HG03469 (cell line): ENCODE data around the gene ZBTB21.

Experiments used
- ATAC-seq: cut with Tn5 transposase; IDR thresholded peaks from one replicate; pipeline ENCODE4 v1.9.1; 2021; ENCODE audit warnings: mild to moderate bottlenecking, moderate library complexity, moderate number of reproducible peaks; ENCODE audit not compliant: unreplicated experiment

Gene ZBTB21

GRCh38 chr21:42021371-42022090 is 11.4 kb upstream of the ZBTB21 start:
- ATAC-seq: no peak

- no peak for ATAC-seq
Measured at GRCh38 chr21:42019706-42020105, 9.5 kb upstream of the ZBTB21 start.

DNA sequence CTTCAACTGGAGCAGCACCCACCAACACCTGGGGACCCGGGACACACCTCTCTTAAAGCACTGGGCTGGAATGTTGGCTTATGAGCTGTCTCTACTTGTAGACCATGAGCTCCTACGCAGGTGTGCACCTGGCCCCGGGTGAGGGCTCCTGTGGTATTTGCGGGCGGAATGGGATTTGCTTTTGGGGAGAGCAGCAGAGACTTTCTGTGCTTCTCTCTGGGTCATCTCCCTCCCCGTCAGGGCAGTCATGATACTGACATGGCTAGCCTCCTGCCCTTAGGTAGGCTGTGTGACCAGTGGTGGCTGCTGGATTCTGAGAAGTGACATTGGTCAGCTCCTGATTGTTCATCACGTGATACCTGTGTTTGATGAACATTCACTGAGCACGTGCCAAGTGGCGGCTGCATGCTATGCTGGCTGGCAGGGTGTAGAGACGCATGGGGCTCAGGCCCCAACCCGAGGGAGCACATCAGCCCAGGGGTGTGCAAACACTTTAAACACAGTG is 9.0 kb upstream of the ZBTB21 start:
- no peak for ATAC-seq

- no peak for ATAC-seq
Measured at GRCh38 chr21:42017022-42017421, 6.9 kb upstream of the ZBTB21 start.

DNA sequence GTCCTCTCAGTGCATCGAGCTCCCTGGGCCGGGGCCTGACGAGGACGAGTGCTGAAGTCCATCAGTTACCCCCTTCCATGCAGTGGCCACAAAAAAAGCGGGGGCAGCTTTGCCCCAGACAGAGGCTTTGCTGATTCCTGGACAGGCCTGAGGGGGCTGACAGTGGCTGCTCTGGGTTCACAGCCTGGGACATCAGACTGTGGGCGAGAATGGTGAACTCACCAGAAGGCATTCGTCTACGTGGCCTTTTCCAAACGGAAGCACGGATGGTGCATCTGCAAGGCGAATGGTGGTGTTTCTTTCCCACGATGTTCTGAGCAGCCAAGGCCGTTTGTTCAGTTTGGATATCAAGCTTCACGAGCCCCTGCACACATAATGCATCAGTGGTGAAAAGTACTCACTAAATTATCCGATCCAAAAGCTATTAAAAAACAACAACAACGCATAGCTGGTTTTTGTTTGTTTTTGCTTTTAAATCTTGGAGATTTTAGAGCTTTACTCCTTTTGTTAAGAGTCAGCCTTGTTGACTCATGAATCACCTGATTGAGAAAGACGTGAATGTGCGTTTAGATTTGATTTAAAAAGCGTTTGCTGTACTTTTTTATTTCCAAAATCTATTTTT is 6.3 kb upstream of the ZBTB21 start:
- ATAC-seq: no peak

DNA sequence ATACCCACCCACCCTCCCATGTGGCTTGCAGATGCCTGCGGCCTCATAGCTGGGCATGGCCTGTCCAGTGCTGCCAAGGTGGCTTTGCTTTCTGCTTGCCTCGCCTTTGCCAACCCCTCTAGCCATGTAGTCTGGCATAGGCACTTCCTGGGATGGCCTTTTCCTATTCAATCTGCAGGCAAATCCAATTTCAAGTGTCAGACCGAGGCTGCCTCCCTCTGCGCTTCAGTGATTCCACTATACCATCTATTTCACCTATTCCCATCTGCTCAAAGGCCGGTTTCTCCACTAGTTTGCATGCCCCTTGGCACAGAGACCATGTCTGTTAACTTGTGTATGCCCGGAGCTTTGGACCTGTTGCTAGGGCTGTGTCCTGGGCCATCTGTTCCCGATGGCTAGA is 3.8 kb upstream of the ZBTB21 start:
- no peak for ATAC-seq

DNA sequence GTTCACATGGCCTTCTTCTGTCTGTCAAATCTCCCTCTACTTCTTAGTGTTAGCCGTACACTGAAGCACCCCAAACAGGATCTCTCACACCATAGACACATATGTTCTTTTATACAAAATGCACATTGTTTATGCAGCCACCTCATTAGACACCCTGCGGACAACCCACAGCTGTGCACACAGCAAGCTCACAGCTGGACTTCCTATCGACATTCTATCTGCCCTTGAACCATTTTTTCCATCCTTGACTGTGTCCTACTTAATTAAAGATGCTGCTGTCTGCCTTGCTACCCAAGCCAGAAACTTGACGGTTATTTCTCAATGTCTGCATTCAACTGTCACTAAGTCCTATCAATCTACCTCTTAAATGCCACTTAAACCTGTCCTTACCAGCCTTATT is 3.2 kb upstream of the ZBTB21 start:
- ATAC-seq: no peak

- no peak for ATAC-seq
Measured at GRCh38 chr21:42012763-42013329, 2.7 kb upstream of the ZBTB21 start.

- ATAC-seq: no peak
Measured at GRCh38 chr21:42012344-42012743, 2.2 kb upstream of the ZBTB21 start.

DNA sequence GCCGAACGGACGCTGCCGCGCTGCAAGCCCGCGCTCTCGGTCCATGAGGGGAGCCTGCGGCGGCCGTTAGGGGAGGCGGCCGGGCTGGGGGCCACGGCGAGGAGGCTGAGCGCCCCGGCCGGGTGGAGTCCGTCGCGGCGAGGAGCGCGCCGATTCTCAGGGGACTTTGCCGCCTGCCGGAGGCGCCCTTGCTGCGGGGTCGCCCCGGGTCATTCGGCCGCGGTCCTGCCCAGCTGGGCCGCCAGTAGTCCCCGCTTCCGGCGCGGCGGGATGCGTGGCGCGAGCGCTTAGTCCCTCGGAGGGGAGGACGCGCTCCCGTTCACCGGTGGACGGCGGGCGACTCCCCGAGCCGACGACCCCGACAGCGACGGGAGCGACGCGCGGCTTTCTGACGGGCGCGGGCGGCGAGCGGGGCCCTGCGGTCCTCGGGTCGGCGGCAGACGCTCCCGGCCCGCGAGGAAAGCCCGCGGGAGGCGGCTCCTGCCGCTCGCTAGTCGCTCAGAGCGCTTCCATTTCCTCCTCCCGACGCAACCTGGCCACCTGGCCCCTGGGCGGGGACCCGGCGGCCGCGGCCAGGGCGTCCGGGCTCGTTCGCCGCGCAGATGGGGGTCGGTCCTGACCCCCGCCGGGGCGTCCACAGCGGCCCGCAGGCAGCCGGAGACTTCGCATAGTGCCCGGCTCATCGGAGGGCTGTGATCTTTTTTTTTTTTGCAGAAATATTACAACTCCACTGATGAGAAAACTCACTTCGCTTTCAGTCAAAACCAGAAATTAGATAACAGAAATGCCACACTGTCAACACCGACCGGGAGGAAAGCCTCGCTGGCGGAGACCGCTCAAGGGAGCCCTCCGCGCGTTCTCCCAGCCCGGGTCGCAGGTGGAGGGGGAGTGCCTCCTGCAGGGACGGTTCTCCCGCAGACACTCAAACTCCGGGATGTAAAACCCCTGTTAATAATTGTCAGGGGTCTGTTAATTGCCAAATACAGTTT is 641 bp upstream of the ZBTB21 start:
- peak; percentile 18 for ATAC-seq

GRCh38 chr21:42009018-42009830 is 936 bp downstream of the ZBTB21 start:
- no peak for ATAC-seq

DNA sequence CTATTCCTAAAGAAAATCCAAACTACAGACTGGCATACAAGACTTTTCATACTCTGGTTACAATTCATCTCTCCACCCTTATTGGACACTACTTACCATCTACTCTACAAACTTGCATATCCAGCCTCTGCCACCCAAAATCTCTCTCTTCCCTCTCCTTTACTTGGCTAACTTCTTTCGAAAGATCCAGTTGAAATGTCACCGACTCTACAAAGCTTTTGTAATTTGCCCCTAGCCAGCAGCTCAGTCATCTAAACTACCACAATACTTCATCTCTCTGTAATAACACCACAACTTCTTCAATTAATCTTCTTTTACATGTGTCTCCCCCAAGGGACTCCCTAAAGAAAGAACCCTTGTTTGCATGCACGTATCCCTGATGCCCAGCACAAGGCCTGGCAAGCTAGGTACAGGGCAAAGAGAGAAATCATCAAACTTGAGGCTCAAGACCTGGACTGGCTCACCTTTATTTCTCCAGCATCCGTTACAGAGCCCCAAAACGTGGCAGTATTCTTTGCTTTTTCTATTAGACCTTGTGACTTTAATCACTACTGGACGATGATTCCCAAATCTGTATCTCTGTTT is 2.7 kb downstream of the ZBTB21 start:
- no peak for ATAC-seq

GRCh38 chr21:42006765-42007164 is 3.4 kb downstream of the ZBTB21 start:
- ATAC-seq: no peak

- no peak for ATAC-seq
Measured at GRCh38 chr21:42004406-42005199, 5.6 kb downstream of the ZBTB21 start.

- peak; percentile 21 for ATAC-seq
Measured at GRCh38 chr21:42003051-42003461, 7.1 kb downstream of the ZBTB21 start.

GRCh38 chr21:42002421-42002958 is 7.7 kb downstream of the ZBTB21 start:
- ATAC-seq: peak; percentile 57

DNA sequence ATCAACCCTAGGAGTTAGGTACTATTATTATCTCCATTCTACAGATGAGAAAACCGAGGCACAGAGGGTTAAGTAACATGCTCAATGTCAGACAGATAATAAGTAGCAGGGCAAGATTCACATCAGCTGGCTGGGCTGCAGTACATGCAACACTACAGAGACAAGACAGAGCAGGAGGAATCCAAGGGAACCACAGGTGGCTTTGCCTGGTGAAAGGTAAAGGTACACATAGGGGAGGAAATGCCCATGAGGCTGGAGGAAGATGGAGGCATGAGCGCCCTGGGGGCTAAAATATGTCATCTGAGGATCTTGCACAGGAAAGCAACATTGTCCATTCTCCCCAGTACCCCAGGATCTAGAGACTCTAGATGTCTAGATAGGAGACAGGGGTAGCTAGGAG is 8.4 kb downstream of the ZBTB21 start:
- ATAC-seq: no peak

DNA sequence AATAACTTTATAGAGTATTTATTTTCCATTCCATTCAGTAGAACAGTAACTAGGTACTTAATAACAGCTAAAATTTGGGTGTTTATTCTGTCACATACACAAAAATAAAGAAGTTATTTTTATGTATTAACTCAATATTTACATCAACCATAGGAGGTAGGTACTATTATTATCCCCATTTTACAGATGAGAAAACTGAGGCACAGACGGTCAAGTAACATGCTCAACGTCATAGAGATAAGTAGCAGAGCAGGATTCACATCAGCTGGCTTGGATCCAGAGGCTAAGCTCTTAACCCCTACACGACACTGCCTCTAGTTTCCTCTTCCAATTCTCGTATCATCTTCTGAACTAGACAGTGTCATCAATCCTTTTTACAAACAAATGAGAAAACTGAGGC is 9.3 kb downstream of the ZBTB21 start:
- no peak for ATAC-seq

GRCh38 chr21:41997657-41998056 is 12.5 kb downstream of the ZBTB21 start:
- ATAC-seq: no peak
